OCI-LY3 (cell line): Measurements from ENCODE around the gene RNU4-1.

Source experiments
- H2AFZ ChIP-seq: fragments of 200-600, 300-600 bp; shearing (Covaris generic); 2 replicates; pipeline ENCODE4 v1.6.0; 2014; ENCODE audit warnings: antibody characterized with exemption, low read depth, low read length
- H3K27ac ChIP-seq: fragments of 200-600, 300-600 bp; sonication (generic); 2 replicates; pipeline ENCODE4 v1.5.1; 2014; ENCODE audit warnings: mild to moderate bottlenecking, low read length, moderate library complexity, mixed read lengths
- H3K27me3 ChIP-seq: fragments of 200-600, 300-600 bp; sonication (generic); 2 replicates; pipeline ENCODE4 v1.6.1; 2014; ENCODE audit warnings: low read depth, low read length, mixed read lengths
- H3K36me3 ChIP-seq: fragments of 200-600, 300-600 bp; sonication (generic); replicated peaks from 2 replicates; pipeline ENCODE3; 2014; ENCODE audit warnings: low read depth, low read length, mixed read lengths
- H3K4me1 ChIP-seq: fragments of 300-600, 200-600 bp; sonication (generic); 2 replicates; pipeline ENCODE4 v1.6.1; 2014; ENCODE audit warnings: low read length, mixed read lengths
- H3K4me2 ChIP-seq: fragments of 200-600, 300-600 bp; sonication (generic); 2 replicates; pipeline ENCODE4 v1.6.1; 2014; ENCODE audit warnings: low read length, mixed read lengths
- H3K4me3 ChIP-seq: fragments of 300-600, 200-600 bp; sonication (generic); 2 replicates; pipeline ENCODE4 v1.5.1; 2014; ENCODE audit warnings: antibody characterized with exemption, mild to moderate bottlenecking, low read length, moderate library complexity
- H3K79me2 ChIP-seq: fragments of 300-600, 200-600 bp; shearing (Covaris generic); 2 replicates; pipeline ENCODE4 v1.6.1; 2014; ENCODE audit warnings: mild to moderate bottlenecking, low read length, mixed read lengths
- H3K9ac ChIP-seq: fragments of 300-600, 200-600 bp; shearing (Covaris generic); 2 replicates; pipeline ENCODE4 v1.6.0; 2014; ENCODE audit warnings: mild to moderate bottlenecking, low read length, moderate library complexity
- H3K9me3 ChIP-seq: fragments of 200-600, 300-600 bp; shearing (Covaris generic); 2 replicates; pipeline ENCODE4 v1.6.1; 2014; ENCODE audit warnings: low read length, mixed read lengths; ENCODE audit not compliant: insufficient read depth
- H4K20me1 ChIP-seq: fragments of 200-600, 300-600 bp; sonication (generic); 2 replicates; pipeline ENCODE4 v1.6.1; 2016; ENCODE audit warnings: low read length, mixed read lengths; ENCODE audit not compliant: insufficient read depth
- CTCF ChIP-seq: fragments of 200-600, 300-600 bp; sonication (generic); IDR thresholded peaks from 2 replicates; pipeline ENCODE4 v1.5.1; 2014; ENCODE audit warnings: antibody characterized with exemption, low read length, low read depth
- EZH2phosphoT487 ChIP-seq: fragments of 200-600 bp; shearing (Covaris generic); IDR thresholded peaks from 2 replicates; pipeline ENCODE4 v1.6.1; 2018; ENCODE audit warnings: antibody characterized with exemption, mixed run types, low read depth

RNU4-1 gene

GRCh38 chr12:120262852-120263747 lies 29.9 kb downstream of the RNU4-1 start:
- no peak for TF ChIP-seq EZH2phosphoT487
- no peak for TF ChIP-seq CTCF
- Histone ChIP-seq H3K9ac (no peak overlapping the region), H3K27ac (no peak overlapping the region), H3K4me1 (peaks cover 15% of the 10 kb centered on the region; the same call in 1 of the 2 replicates), H4K20me1 (no peaks in the 10 kb centered on the region), H3K4me3 (no peak overlapping the region), H2AFZ (no peak overlapping the region), H3K9me3 (no peaks in the 10 kb centered on the region), H3K27me3 (peaks cover 27% of the 10 kb centered on the region), H3K79me2 (no peaks in the 10 kb centered on the region), H3K36me3 (no peaks in the 10 kb centered on the region), H3K4me2 (no peak overlapping the region)

GRCh38 chr12:120261951-120262851 lies 30.8 kb downstream of the RNU4-1 start:
- TF ChIP-seq EZH2phosphoT487 = no peak
- no peak for TF ChIP-seq CTCF
- Histone ChIP-seq H3K27me3 (peaks cover 27% of the 10 kb centered on the region), H3K36me3 (no peaks in the 10 kb centered on the region), H3K9ac (no peak overlapping the region), H3K4me3 (no peak overlapping the region), H2AFZ (no peak overlapping the region), H3K27ac (no peak overlapping the region), H3K4me1 (peaks cover 15% of the 10 kb centered on the region; the same call in 1 of the 2 replicates), H3K79me2 (no peaks in the 10 kb centered on the region), H4K20me1 (no peaks in the 10 kb centered on the region), H3K4me2 (no peak overlapping the region), H3K9me3 (no peaks in the 10 kb centered on the region)

GRCh38 chr12:120260607-120261006 lies 32.4 kb downstream of the RNU4-1 start:
- H3K4me1 ChIP-seq = peaks cover 11% of the 10 kb centered on the region; the same call in 1 of the 2 replicates
- H3K79me2 ChIP-seq = no peaks in the 10 kb centered on the region
- H4K20me1 ChIP-seq = no peaks in the 10 kb centered on the region

More at GRCh38 chr12:120260607-120261006, 32.4 kb downstream of the RNU4-1 start:
- Histone ChIP-seq H3K9me3 (no peaks in the 10 kb centered on the region), H2AFZ (no peak overlapping the region), H3K36me3 (no peaks in the 10 kb centered on the region), H3K27me3 (peaks cover 27% of the 10 kb centered on the region), H3K27ac (no peak overlapping the region), H3K4me2 (no peak overlapping the region), H3K9ac (no peak overlapping the region), H3K4me3 (no peak overlapping the region)
- TF ChIP-seq EZH2phosphoT487 (no peak), CTCF (no peak)
